OCI-LY3 (cell line): ENCODE measurements around the gene CEMIP.

Experiments
- H2AFZ ChIP-seq: fragments of 200-600, 300-600 bp; shearing (Covaris generic); 2 replicates; pipeline ENCODE4 v1.6.0; 2014; ENCODE audit warnings: antibody characterized with exemption, low read depth, low read length
- H3K27ac ChIP-seq: fragments of 200-600, 300-600 bp; sonication (generic); 2 replicates; pipeline ENCODE4 v1.5.1; 2014; ENCODE audit warnings: mild to moderate bottlenecking, low read length, moderate library complexity, mixed read lengths
- H3K27me3 ChIP-seq: fragments of 200-600, 300-600 bp; sonication (generic); 2 replicates; pipeline ENCODE4 v1.6.1; 2014; ENCODE audit warnings: low read depth, low read length, mixed read lengths
- H3K36me3 ChIP-seq: fragments of 200-600, 300-600 bp; sonication (generic); replicated peaks from 2 replicates; pipeline ENCODE3; 2014; ENCODE audit warnings: low read depth, low read length, mixed read lengths
- H3K4me1 ChIP-seq: fragments of 300-600, 200-600 bp; sonication (generic); 2 replicates; pipeline ENCODE4 v1.6.1; 2014; ENCODE audit warnings: low read length, mixed read lengths
- H3K4me2 ChIP-seq: fragments of 200-600, 300-600 bp; sonication (generic); 2 replicates; pipeline ENCODE4 v1.6.1; 2014; ENCODE audit warnings: low read length, mixed read lengths
- H3K4me3 ChIP-seq: fragments of 300-600, 200-600 bp; sonication (generic); 2 replicates; pipeline ENCODE4 v1.5.1; 2014; ENCODE audit warnings: antibody characterized with exemption, mild to moderate bottlenecking, low read length, moderate library complexity
- H3K79me2 ChIP-seq: fragments of 300-600, 200-600 bp; shearing (Covaris generic); 2 replicates; pipeline ENCODE4 v1.6.1; 2014; ENCODE audit warnings: mild to moderate bottlenecking, low read length, mixed read lengths
- H3K9ac ChIP-seq: fragments of 300-600, 200-600 bp; shearing (Covaris generic); 2 replicates; pipeline ENCODE4 v1.6.0; 2014; ENCODE audit warnings: mild to moderate bottlenecking, low read length, moderate library complexity
- H3K9me3 ChIP-seq: fragments of 200-600, 300-600 bp; shearing (Covaris generic); 2 replicates; pipeline ENCODE4 v1.6.1; 2014; ENCODE audit warnings: low read length, mixed read lengths; ENCODE audit not compliant: insufficient read depth
- H4K20me1 ChIP-seq: fragments of 200-600, 300-600 bp; sonication (generic); 2 replicates; pipeline ENCODE4 v1.6.1; 2016; ENCODE audit warnings: low read length, mixed read lengths; ENCODE audit not compliant: insufficient read depth
- EZH2phosphoT487 ChIP-seq: fragments of 200-600 bp; shearing (Covaris generic); IDR thresholded peaks from 2 replicates; pipeline ENCODE4 v1.6.1; 2018; ENCODE audit warnings: antibody characterized with exemption, mixed run types, low read depth
- TF ChIP-seq, protein P1 (sequence below): fragments of 200-600, 300-600 bp; sonication (generic); IDR thresholded peaks from 2 replicates; pipeline ENCODE4 v1.5.1; 2014; ENCODE audit warnings: antibody characterized with exemption, low read length, low read depth

The CEMIP gene

GRCh38 chr15:80783260-80783659 lies 4.1 kb downstream of the CEMIP start:
- no peak overlapping the region for H3K4me3 ChIP-seq
- H4K20me1 ChIP-seq: no peaks in the 10 kb centered on the region
- H3K79me2 ChIP-seq: no peaks in the 10 kb centered on the region
- no peak overlapping the region for H3K27ac ChIP-seq
- no peak overlapping the region for H2AFZ ChIP-seq
- H3K9ac ChIP-seq: no peak overlapping the region
- H3K9me3 ChIP-seq: no peaks in the 10 kb centered on the region
- H3K4me1 ChIP-seq: peaks cover 4% of the 10 kb centered on the region
- TF ChIP-seq, protein P1, sequence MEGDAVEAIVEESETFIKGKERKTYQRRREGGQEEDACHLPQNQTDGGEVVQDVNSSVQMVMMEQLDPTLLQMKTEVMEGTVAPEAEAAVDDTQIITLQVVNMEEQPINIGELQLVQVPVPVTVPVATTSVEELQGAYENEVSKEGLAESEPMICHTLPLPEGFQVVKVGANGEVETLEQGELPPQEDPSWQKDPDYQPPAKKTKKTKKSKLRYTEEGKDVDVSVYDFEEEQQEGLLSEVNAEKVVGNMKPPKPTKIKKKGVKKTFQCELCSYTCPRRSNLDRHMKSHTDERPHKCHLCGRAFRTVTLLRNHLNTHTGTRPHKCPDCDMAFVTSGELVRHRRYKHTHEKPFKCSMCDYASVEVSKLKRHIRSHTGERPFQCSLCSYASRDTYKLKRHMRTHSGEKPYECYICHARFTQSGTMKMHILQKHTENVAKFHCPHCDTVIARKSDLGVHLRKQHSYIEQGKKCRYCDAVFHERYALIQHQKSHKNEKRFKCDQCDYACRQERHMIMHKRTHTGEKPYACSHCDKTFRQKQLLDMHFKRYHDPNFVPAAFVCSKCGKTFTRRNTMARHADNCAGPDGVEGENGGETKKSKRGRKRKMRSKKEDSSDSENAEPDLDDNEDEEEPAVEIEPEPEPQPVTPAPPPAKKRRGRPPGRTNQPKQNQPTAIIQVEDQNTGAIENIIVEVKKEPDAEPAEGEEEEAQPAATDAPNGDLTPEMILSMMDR: no peak
- TF ChIP-seq EZH2phosphoT487: no peak
- no peaks in the 10 kb centered on the region; the same call in 1 of the 2 replicates for H3K27me3 ChIP-seq
- no peak overlapping the region for H3K4me2 ChIP-seq
- no peaks in the 10 kb centered on the region for H3K36me3 ChIP-seq

DNA sequence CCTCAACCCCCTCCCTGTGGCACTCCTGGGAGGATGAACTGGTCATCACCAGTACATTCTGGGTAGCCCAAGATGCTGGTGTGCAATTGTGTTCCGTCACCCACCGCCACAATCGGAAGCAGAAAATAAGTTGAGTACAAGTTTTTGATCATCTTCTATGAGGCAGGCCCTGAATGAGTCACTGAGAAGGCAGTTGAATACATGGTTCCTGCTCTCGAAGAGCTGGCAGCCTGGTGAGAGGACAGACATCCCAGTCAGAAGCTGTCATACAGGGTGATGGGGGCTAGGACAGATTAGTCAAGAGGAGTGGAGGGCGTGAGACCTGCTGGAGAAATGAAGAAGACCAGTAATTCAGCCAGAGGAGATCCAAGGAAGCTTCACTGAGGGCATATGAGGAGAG lies 6.2 kb downstream of the CEMIP start:
- H3K4me3 ChIP-seq: no peak overlapping the region
- no peaks in the 10 kb centered on the region for H3K79me2 ChIP-seq
- H3K27me3 ChIP-seq: 0 out of 2 replicates have a peak, but pooled peaks cover 6% of the 10 kb centered on the region
- H3K27ac ChIP-seq: no peak overlapping the region
- H3K9me3 ChIP-seq: no peaks in the 10 kb centered on the region
- H4K20me1 ChIP-seq: no peaks in the 10 kb centered on the region
- H3K9ac ChIP-seq: no peak overlapping the region
- no peaks in the 10 kb centered on the region for H3K4me1 ChIP-seq
- no peaks in the 10 kb centered on the region for H3K36me3 ChIP-seq
- H2AFZ ChIP-seq: no peak overlapping the region
- no peak overlapping the region for H3K4me2 ChIP-seq
- TF ChIP-seq EZH2phosphoT487: no peak
- TF ChIP-seq, protein P1: no peak

DNA sequence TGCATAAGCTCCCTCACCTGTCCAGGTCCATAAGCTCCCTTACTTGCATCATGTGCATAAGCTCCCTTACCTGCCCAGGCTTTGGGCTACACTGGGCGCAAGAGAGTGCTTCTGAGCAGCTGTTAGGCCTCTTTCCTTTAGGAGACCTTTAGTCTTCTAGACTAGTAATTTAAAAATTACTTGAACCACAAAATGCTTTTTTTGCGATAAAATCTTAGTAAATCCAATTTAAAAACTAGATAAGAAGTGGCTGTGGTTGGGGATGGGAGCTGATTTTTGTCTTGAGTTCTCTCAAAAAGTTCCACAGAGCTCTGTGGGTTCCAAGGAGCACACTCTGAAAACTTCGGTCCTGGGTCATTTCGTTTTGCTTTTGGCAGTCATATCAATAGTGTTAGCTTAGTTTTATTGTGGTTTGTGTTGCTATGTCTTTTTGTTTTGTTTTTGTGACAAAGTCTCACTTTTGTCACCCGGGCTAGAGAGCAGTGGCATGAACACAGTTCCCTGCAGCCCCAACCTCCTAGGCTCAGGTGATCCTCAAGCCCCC lies 6.7 kb downstream of the CEMIP start:
- H3K9ac ChIP-seq: no peak overlapping the region
- H3K36me3 ChIP-seq: no peaks in the 10 kb centered on the region
- no peak overlapping the region for H2AFZ ChIP-seq
- no peaks in the 10 kb centered on the region for H3K79me2 ChIP-seq
- no peaks in the 10 kb centered on the region for H4K20me1 ChIP-seq
- H3K27me3 ChIP-seq: 0 out of 2 replicates have a peak, but pooled peaks cover 6% of the 10 kb centered on the region
- no peaks in the 10 kb centered on the region for H3K9me3 ChIP-seq
- no peaks in the 10 kb centered on the region for H3K4me1 ChIP-seq
- TF ChIP-seq EZH2phosphoT487: no peak
- TF ChIP-seq, protein P1: no peak
- H3K4me2 ChIP-seq: no peak overlapping the region
- no peak overlapping the region for H3K4me3 ChIP-seq
- no peak overlapping the region for H3K27ac ChIP-seq

GRCh38 chr15:80787316-80787715 lies 8.1 kb downstream of the CEMIP start:
- Histone ChIP-seq H3K9me3 (no peaks in the 10 kb centered on the region), H3K36me3 (no peaks in the 10 kb centered on the region), H2AFZ (no peak overlapping the region), H4K20me1 (no peaks in the 10 kb centered on the region), H3K4me1 (no peaks in the 10 kb centered on the region), H3K4me2 (no peak overlapping the region), H3K27me3 (0 out of 2 replicates have a peak, but pooled peaks cover 6% of the 10 kb centered on the region), H3K9ac (no peak overlapping the region), H3K4me3 (no peak overlapping the region), H3K27ac (no peak overlapping the region), H3K79me2 (no peaks in the 10 kb centered on the region)
- TF ChIP-seq, protein P1: no peak
- no peak for TF ChIP-seq EZH2phosphoT487
